Effector CD8-positive, alpha-beta T cell (primary cell): ENCODE data around the gene ZNF280B.
A peak's percentile ranks its signal among the peaks of the same experiment; 100 is the strongest.
"Not testable (repeated sequence)": the region's sequence is repeated elsewhere in the genome, so short reads cannot be mapped to it uniquely, and the experiment has no call there.

Experiments
- DNase-seq: peaks from one replicate; lab custom pipeline; 2025; lab: John Stamatoyannopoulos, UW

Gene ZNF280B

GRCh38 chr22:22464541-22465054 lies 43.9 kb downstream of the ZNF280B start:
- DNase-seq: no peak

GRCh38 chr22:22463855-22464540 lies 44.5 kb downstream of the ZNF280B start:
- DNase-seq: peak; percentile 26

GRCh38 chr22:22462813-22463567 lies 45.6 kb downstream of the ZNF280B start:
- DNase-seq: no peak

- no peak for DNase-seq
These were observed 47.0 kb downstream of the ZNF280B start for GRCh38 chr22:22461583-22461982.

GRCh38 chr22:22461111-22461510 lies 47.4 kb downstream of the ZNF280B start:
- DNase-seq: no peak

DNA sequence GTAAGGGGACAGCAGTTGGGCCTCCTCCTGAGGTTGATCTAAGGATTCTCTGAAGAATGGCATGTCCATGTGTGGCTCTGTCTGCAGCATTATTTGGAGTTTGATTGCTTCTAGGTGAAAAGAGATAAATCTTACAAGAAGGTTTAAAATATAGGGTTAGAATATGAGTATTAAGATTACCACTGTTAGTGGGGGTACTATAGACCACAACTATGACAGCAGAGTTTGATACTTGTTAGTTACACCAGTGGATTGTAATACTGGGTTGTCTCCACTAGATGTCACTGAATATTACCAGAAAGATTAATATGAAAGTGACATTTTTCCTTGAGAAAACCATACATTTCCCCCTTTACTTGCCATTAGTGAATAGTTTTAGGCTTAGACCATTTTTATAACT lies 47.9 kb downstream of the ZNF280B start:
- no peak for DNase-seq

GRCh38 chr22:22460060-22460459 lies 48.5 kb downstream of the ZNF280B start:
- DNase-seq: no peak

- DNase-seq: no peak
These were observed 49.5 kb downstream of the ZNF280B start for GRCh38 chr22:22458896-22459588.

DNA sequence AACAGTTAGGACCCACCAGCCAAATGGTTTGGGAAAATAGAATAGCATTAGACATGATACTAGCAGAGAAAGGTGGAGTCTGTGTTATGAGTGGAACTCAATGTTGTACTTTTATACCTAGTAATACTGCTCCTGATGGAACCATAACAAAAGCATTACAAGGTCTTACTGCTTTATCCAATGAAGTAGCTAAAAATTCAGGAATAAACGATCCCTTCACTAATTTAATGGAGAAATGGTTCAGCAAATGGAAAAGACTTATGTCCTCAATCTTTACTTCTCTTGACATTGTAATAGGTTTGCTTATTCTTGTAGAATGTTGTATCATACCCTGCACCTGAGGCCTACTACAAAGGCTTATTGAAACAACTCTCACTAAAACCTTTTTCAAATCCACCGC lies 50.2 kb downstream of the ZNF280B start:
- no peak for DNase-seq

GRCh38 chr22:22454997-22455396 lies 53.5 kb downstream of the ZNF280B start:
- DNase-seq: no peak

GRCh38 chr22:22452996-22453686 lies 55.4 kb downstream of the ZNF280B start:
- no peak for DNase-seq

DNA sequence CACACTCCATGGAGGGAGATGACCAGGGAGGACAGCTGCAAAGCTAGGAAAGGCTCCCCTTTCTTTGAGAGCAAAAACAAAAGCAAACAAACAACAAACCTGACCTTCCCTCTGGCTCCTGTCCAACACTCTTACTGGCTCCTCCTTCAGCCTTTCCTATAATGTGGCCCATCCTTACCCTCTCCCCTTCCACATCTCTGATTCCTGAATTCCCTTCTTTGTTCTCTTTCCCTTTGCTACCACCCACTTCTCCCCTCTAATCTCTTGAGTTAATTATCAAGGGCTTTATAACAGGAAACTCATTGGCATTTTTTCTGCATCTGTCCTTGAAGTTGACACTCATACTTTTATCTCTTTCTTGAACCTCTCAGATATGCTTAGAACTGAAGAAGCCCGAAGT lies 56.3 kb downstream of the ZNF280B start:
- DNase-seq: no peak

GRCh38 chr22:22450343-22450839 lies 58.2 kb downstream of the ZNF280B start:
- DNase-seq: no peak

DNA sequence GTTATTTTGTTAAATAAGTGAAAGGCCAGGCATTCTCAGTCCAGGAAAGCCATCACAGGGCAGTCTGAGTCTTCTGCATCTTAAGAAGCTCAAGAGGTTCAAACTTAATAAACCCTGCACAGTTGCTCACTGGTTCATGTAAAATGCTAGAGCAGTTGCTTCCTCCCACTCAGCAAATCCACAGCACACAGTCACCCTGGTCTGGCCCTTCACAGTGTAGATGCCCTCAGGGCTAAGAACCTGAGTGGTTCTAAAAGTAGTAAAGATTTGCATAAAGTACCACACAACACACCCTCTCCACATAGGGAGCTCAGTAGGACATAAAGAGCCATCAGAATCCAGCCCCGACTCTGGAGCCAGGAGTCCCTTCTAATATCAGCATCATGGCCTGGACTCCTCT lies 58.7 kb downstream of the ZNF280B start:
- DNase-seq: no peak

GRCh38 chr22:22446517-22446916 lies 62.0 kb downstream of the ZNF280B start:
- no peak for DNase-seq

GRCh38 chr22:22444007-22444589 lies 64.4 kb downstream of the ZNF280B start:
- not testable (repeated sequence) for DNase-seq

DNA sequence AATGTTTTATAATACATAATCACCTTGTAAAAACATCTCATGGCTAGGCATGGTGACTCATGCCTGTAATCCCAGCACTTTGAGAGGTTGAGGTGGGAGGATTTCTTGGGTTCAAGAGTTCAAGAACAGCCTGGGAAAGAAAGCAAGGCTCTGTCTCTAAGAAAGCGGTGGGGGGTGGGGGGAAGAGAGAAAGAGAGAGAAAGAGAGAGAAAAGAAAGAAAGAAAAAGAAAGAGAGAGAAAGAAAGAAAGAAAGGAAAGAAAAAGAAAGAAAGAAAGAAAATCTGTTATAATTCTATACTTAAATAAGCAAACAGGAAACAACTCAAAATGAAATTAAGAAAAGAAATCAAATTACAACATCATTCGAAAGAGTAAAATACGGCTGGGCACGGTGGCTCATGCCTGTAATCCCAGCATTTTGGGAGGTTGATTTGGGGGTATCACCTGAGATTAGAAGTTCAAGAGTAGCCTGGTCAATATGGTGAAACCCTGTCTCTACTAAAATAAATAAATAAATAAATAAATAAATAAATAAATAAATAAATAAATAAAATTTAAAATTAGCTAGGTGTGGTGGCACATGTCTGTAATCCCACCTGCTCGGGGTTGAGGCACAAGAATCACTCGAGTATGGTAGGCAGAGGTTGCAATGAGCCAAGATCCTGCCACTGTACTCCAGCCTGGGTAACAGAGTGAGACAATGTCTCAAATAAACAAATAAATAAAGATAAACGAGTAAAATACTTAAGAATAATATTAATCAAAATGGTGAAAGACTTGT lies 65.4 kb downstream of the ZNF280B start:
- no peak for DNase-seq

DNA sequence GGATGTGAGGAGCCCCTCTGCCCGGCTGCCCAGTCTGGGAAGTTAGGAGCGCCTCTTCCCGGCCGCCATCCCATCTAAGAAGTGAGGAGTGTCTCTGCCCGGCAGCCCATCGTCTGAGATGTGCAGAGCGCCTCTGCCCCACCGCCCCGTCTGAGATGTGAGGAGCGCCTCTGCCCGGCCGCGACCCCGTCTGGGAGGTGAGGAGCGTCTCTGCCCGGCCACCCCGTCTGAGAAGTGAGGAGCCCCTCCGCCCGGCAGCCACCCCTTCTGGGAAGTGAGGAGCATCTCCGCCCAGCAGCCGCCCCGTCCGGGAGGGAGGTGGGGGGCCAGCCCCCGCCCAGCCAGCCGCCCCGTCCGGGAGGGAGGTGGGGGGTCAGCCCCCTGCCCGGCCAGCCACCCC lies 66.9 kb downstream of the ZNF280B start:
- DNase-seq: not testable (repeated sequence)

- DNase-seq: no peak
These were observed 68.4 kb downstream of the ZNF280B start for GRCh38 chr22:22440188-22440587.
